Neutrophil (primary cell): ENCODE results near the gene PALLD.

Experiments used
- H3K27ac ChIP-seq: fragments of 200-600 bp; sonication (generic); 2 replicates; pipeline ENCODE4 v1.5.1; 2016; ENCODE audit warnings: mild to moderate bottlenecking, moderate library complexity
- H3K27me3 ChIP-seq: fragments of 200-600 bp; sonication (generic); 2 replicates; pipeline ENCODE4 v1.6.0; 2016; ENCODE audit warnings: mild to moderate bottlenecking
- H3K36me3 ChIP-seq: fragments of 200-600 bp; sonication (generic); 2 replicates; pipeline ENCODE4 v1.5.1; 2017
- H3K4me1 ChIP-seq, 2 experiments: fragments of 200-600 bp in 1 of 2; sonication (generic) in 1 of 2; 1 replicate in 1 of 2; 2 replicates in 1 of 2; pipeline versions ENCODE4 v1.5.1 to v1.6.1; 2013 to 2016; ENCODE audit warnings: low read depth in 1 of 2, low read length in 1 of 2, mild to moderate bottlenecking in 1 of 2, moderate library complexity in 1 of 2; ENCODE audit not compliant: control insufficient read depth in 1 of 2, insufficient read depth in 1 of 2
- H3K4me3 ChIP-seq, 2 experiments: fragments of 200-600 bp in 1 of 2; sonication (generic) in 1 of 2; 1 replicate in 1 of 2; 2 replicates in 1 of 2; pipeline ENCODE4 v1.5.1; 2013 to 2016; ENCODE audit warnings: low read depth in 1 of 2, low read length in 1 of 2, mild to moderate bottlenecking in 1 of 2, moderate library complexity in 1 of 2
- H3K9me3 ChIP-seq: fragments of 200-600 bp; sonication (generic); 2 replicates; pipeline ENCODE4 v1.5.1; 2016
- TF ChIP-seq, protein P1 (sequence below): fragments of 200-600 bp; sonication (generic); IDR thresholded peaks from 2 replicates; pipeline ENCODE4 v1.5.1; 2016; ENCODE audit warnings: antibody characterized with exemption

PALLD gene

GRCh38 chr4:168654848-168655174 is 158.0 kb downstream of the PALLD start:
- H3K4me1 ChIP-seq, result no peaks in the 10 kb centered on the region
- H3K9me3 ChIP-seq, result no peaks in the 10 kb centered on the region
- H3K4me3 ChIP-seq, result no peak overlapping the region
- no peaks in the 10 kb centered on the region for H3K36me3 ChIP-seq
- TF ChIP-seq, protein P1, sequence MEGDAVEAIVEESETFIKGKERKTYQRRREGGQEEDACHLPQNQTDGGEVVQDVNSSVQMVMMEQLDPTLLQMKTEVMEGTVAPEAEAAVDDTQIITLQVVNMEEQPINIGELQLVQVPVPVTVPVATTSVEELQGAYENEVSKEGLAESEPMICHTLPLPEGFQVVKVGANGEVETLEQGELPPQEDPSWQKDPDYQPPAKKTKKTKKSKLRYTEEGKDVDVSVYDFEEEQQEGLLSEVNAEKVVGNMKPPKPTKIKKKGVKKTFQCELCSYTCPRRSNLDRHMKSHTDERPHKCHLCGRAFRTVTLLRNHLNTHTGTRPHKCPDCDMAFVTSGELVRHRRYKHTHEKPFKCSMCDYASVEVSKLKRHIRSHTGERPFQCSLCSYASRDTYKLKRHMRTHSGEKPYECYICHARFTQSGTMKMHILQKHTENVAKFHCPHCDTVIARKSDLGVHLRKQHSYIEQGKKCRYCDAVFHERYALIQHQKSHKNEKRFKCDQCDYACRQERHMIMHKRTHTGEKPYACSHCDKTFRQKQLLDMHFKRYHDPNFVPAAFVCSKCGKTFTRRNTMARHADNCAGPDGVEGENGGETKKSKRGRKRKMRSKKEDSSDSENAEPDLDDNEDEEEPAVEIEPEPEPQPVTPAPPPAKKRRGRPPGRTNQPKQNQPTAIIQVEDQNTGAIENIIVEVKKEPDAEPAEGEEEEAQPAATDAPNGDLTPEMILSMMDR, result no peak
- H3K27ac ChIP-seq, result no peak overlapping the region
- H3K27me3 ChIP-seq, result peaks cover 26% of the 10 kb centered on the region

DNA sequence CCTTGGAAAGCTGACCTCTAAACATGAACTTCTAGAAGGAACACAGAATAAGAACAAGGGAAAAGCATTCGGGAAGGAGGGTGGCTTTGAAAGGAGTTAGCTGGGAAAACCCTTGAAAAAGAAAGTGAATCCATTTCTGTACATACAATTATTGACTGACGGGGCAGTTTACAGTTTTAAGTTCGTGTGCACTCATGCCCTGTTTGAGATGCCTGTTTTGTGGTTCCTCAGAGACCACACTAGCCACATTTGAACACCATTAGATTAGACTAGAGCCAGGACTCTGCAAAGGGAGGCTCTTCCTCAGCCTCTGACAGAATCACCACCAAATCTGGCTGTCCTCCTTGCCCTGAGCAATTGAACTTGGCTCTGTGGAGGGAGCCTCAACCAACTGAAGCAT is 158.3 kb downstream of the PALLD start:
- no peaks in the 10 kb centered on the region for H3K4me1 ChIP-seq
- no peak overlapping the region for H3K27ac ChIP-seq
- no peak overlapping the region for H3K4me3 ChIP-seq
- H3K9me3 ChIP-seq, result no peaks in the 10 kb centered on the region
- no peaks in the 10 kb centered on the region for H3K36me3 ChIP-seq
- H3K27me3 ChIP-seq, result peaks cover 26% of the 10 kb centered on the region
- TF ChIP-seq, protein P1, result no peak

GRCh38 chr4:168656055-168656660 is 159.3 kb downstream of the PALLD start:
- Histone ChIP-seq H3K27me3 (peaks cover 23% of the 10 kb centered on the region), H3K36me3 (no peaks in the 10 kb centered on the region), H3K4me1 (no peaks in the 10 kb centered on the region), H3K27ac (no peak overlapping the region), H3K4me3 (no peak overlapping the region), H3K9me3 (no peaks in the 10 kb centered on the region)
- TF ChIP-seq, protein P1, result no peak

GRCh38 chr4:168656946-168657473 is 160.2 kb downstream of the PALLD start:
- Histone ChIP-seq H3K27me3 (peaks cover 15% of the 10 kb centered on the region), H3K27ac (no peak overlapping the region), H3K9me3 (no peaks in the 10 kb centered on the region), H3K4me3 (no peak overlapping the region), H3K4me1 (no peaks in the 10 kb centered on the region), H3K36me3 (no peaks in the 10 kb centered on the region)
- TF ChIP-seq, protein P1, result no peak

DNA sequence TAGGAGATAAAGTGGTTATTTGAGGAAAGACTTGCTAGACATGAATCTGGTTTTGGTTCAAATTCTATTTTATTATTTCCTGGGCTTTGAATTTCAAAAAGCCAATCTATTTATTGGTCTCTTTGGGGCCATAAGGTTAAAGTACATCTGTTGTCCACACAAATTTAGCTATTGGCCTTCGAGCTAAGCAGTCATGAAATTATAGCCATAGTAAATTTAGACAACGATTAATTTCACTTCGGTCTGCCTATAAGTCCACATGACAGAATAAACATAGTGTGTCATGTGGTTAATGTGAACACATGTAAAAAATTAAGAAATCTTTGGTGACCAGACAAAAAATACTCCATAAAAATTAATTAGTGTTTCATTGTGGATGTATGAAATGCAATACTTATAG is 161.9 kb downstream of the PALLD start:
- H3K4me3 ChIP-seq, result no peak overlapping the region
- TF ChIP-seq, protein P1, result no peak
- no peaks in the 10 kb centered on the region for H3K9me3 ChIP-seq
- H3K27ac ChIP-seq, result no peak overlapping the region
- H3K36me3 ChIP-seq, result no peaks in the 10 kb centered on the region
- peaks cover 13% of the 10 kb centered on the region for H3K27me3 ChIP-seq
- H3K4me1 ChIP-seq, result no peaks in the 10 kb centered on the region
